Fibroblast of the aortic adventitia (primary cell): ENCODE measurements around the gene ZNF774. TPM values are rescaled to one million over a fixed set of nuclear protein-coding genes. Genes with fewer than 3 reads are reported as not detected.

ENCODE experiments used
- DNase-seq: peaks from one replicate; pipeline ENCODE4 v3.0.0-alpha.2; 2010; ENCODE audit warnings: low read depth
- H3K4me3 ChIP-seq: 2 replicates; pipeline ENCODE4 v1.5.1; 2011; ENCODE audit warnings: low read depth, mild to moderate bottlenecking, control low read depth, low read length, moderate library complexity
- total RNA-seq: library from RNA; depleted of rRNA; stranded (reverse); fragments of >200 nt; gene quantifications from 2 replicates; pipeline ENCODE4 v1.2.3, GENCODE V29; 2012; ENCODE audit warnings: low replicate concordance
- TF ChIP-seq, protein P1 (sequence below): IDR thresholded peaks from 2 replicates; pipeline ENCODE4 v1.5.1; 2011; ENCODE audit warnings: mild to moderate bottlenecking, low read length, control low read depth, inconsistent platforms; ENCODE audit not compliant: insufficient read depth

The ZNF774 gene
- total RNA-seq, 1 donor = 1.4 TPM

DNA sequence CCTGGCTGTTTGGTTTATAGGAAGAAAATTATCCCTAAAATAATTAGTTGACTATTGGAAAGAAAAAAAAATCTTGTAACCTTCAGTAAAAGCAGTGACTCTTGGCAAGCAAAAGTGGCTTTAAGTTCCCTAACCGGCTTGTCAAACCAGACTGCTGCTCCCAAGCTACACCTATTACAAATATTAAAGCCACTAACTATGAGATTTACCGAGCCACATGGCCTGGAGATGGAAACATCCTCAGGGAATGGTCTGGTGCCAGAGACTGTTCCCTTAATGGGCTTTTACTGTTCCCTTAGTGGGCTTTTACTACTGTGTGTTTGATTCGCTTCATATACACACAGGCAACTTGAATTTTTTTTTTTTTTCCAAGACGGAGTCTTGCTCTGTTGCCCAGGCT is 35.9 kb upstream of the ZNF774 start:
- DNase-seq = no peak
- TF ChIP-seq, protein P1, sequence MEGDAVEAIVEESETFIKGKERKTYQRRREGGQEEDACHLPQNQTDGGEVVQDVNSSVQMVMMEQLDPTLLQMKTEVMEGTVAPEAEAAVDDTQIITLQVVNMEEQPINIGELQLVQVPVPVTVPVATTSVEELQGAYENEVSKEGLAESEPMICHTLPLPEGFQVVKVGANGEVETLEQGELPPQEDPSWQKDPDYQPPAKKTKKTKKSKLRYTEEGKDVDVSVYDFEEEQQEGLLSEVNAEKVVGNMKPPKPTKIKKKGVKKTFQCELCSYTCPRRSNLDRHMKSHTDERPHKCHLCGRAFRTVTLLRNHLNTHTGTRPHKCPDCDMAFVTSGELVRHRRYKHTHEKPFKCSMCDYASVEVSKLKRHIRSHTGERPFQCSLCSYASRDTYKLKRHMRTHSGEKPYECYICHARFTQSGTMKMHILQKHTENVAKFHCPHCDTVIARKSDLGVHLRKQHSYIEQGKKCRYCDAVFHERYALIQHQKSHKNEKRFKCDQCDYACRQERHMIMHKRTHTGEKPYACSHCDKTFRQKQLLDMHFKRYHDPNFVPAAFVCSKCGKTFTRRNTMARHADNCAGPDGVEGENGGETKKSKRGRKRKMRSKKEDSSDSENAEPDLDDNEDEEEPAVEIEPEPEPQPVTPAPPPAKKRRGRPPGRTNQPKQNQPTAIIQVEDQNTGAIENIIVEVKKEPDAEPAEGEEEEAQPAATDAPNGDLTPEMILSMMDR = no peak
- no peak overlapping the region for H3K4me3 ChIP-seq

DNA sequence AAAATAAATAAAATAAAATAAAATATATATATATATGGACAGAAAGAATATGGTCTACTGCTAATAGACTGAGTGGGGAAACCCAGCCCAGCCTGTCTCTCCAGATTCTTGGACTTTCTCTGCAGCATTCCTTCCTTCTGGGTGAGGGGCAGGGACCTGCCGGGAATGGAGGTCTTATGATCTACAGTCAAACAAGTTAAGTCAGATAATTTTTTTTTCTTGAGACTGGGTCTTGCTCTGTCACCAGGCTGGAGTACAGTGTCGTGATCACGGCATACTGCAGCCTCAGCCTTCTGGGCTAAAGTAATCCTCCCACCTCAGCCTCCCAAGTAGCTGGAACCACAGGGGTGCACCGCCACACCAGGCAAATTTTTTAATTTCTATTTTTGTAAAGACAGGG is 33.5 kb upstream of the ZNF774 start:
- TF ChIP-seq, protein P1 = no peak
- DNase-seq = no peak
- H3K4me3 ChIP-seq = no peak overlapping the region

DNA sequence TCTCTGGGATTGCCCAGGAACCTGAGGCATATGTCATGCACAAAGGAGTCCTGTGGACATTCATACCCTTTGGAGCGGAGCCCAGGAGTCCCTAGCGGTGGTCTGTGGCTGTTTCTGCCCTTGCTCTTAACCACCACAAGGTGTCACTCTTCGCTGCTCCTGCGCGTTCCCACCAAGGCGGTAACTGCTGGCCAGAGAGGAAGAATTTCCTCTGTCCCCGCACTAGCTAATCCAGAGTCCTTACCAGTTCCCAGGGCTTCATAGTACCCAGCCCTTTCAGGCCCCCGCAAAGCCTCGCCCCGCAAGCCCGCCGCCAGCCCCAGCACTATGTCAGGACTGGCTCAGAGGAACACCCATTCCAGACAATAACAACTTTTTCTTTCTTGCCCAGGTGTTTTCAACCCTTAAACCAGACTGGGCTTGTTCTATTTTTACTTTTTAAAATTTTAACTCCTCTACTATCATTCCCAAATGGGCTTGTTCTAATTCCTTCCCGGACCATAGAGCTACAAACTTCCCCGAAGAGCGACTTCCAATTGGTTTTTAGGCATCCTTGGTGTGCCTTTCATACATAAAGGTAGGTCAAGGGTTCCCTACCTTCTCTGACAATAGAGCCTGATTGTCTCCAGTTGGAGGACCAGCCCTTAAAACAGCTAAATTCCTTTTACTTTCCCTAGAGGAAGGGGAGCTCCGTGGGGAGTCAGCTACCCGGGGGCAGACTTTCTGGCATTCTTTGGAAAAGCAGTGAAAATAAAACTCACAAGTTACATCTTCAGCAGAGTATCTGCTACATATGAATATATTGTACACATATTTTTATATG is 31.8 kb upstream of the ZNF774 start:
- no peak overlapping the region for H3K4me3 ChIP-seq
- DNase-seq = peak; percentile 93

DNA sequence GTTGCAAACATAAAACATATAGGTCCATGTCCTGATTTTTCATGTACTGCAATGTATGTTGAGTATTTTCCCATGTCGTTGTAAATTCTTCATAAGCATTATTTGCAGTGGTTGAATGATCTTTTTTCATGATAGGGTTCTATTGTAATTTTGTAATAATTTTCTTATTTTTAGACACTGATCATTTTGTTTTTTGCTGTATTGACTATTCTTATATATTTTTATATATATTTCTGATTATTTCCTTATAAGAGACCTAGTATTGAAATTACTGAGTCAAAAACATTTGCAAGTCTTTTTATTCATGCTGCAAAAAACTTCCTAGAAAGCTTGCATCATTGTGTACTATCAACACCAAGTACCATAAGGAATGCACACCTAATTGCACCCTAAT is 31.2 kb upstream of the ZNF774 start:
- no peak overlapping the region for H3K4me3 ChIP-seq
- TF ChIP-seq, protein P1 = no peak
- no peak for DNase-seq

More for the DNA sequence above, 31.8 kb upstream of the ZNF774 start:
- TF ChIP-seq, protein P1 = peak; percentile 100

DNA sequence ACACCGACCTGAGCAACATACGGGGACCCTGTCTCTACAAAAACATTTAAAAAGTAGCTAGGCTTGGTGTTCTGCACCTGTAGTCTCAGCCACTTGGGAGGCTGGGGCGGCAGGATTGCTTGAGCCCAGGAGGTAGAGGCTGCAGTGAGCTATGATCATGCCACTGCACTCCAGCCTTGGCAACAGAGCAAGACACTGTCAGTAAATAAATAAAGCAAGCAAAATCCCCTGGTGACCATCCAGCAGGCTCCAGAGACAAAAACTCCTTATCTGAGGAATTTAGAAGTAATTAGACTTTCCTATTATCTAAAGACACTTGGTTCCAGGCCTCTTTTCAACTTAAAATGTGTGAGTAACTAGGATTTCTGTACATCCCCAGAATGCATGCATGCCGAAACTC is 29.5 kb upstream of the ZNF774 start:
- TF ChIP-seq, protein P1 = no peak
- DNase-seq = peak; percentile 54
- no peak overlapping the region for H3K4me3 ChIP-seq

DNA sequence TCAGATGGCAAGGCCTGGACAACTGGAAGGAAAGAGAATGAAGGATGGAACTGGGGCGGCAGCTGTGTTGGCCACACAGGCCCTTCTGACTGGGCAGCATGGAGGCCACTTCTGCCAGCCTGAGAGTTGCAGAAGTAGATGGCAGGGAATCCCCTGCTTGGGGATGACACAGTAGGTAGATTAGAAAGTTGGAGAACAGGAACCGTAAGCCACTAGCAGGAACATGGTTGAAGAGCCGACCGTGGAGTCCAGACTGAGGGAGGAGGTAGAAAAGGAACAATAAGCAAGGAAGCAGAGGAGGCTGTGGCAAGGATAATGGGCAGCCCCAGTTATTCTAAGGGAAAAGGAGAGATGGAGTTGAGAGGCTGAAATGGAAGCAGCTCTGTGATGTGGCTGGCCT is 26.4 kb upstream of the ZNF774 start:
- TF ChIP-seq, protein P1 = no peak
- no peak overlapping the region for H3K4me3 ChIP-seq
- DNase-seq = no peak

DNA sequence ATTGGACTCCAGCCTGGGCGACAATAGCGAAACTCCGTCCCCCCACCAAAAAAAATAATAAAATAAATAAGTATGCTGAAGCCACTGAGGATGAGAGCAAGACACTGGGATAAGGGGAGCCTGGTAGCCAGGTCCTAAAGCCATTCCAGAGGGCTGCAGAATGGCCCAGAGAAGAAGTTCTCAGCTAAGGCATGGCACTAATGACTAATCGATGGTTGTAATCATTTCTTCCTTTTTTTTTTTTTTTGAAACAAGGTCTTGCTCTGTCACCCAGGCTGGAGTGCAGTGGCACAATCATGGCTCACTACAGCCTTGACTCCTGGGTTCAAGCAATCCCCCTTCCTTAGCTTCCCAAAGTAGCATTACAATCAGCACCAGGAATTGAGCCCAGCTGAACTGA is 25.6 kb upstream of the ZNF774 start:
- TF ChIP-seq, protein P1 = no peak
- no peak for DNase-seq
- H3K4me3 ChIP-seq = no peak overlapping the region
